GM23338 (cell line): ENCODE measurements around the gene KCNIP3. TPM values are rescaled to one million over a fixed set of nuclear protein-coding genes. Genes with fewer than 3 reads are reported as not detected.

ENCODE experiments used
- ATAC-seq: fragments of 200-7000 bp; cut with Tn5 transposase; 3 replicates; pipeline ENCODE4 v1.9.1; 2020
- DNase-seq: peaks from one replicate; pipeline ENCODE4 v3.0.0-alpha.2; 2015; ENCODE audit warnings: low spot score
- H2AFZ ChIP-seq: fragments of 200-600 bp; sonication (generic); 2 replicates; pipeline ENCODE4 v1.8.0; 2016; ENCODE audit warnings: antibody characterized with exemption, mild to moderate bottlenecking, moderate library complexity
- H3F3A ChIP-seq: fragments of 200-600 bp; sonication (generic); replicated peaks from 2 replicates; pipeline ENCODE4 v1.8.0; 2017; ENCODE audit warnings: antibody characterized with exemption, mixed run types, low read depth
- H3K27ac ChIP-seq: fragments of 200-600 bp; sonication (generic); 2 replicates; pipeline ENCODE4 v1.6.1; 2016; ENCODE audit warnings: low read depth
- H3K27me3 ChIP-seq: fragments of 200-600 bp; sonication (generic); 2 replicates; pipeline ENCODE4 v1.8.0; 2016; ENCODE audit warnings: mild to moderate bottlenecking, mixed run types, moderate library complexity; ENCODE audit not compliant: insufficient read depth
- H3K36me3 ChIP-seq: fragments of 200-600 bp; sonication (generic); 2 replicates; pipeline ENCODE4 v1.8.0; 2016; ENCODE audit warnings: mild to moderate bottlenecking; ENCODE audit not compliant: insufficient read depth
- H3K4me1 ChIP-seq: fragments of 200-600 bp; sonication (generic); 2 replicates; pipeline ENCODE4 v1.8.0; 2016; ENCODE audit warnings: mild to moderate bottlenecking, moderate library complexity; ENCODE audit not compliant: insufficient read depth
- H3K4me2 ChIP-seq: fragments of 200-600 bp; sonication (generic); 2 replicates; pipeline ENCODE4 v1.7.1; 2017; ENCODE audit warnings: mixed run types
- H3K4me3 ChIP-seq: fragments of 200-600 bp; sonication (generic); 2 replicates; pipeline ENCODE4 v1.6.1; 2016; ENCODE audit warnings: mixed run types
- H3K79me2 ChIP-seq: fragments of 200-600 bp; sonication (generic); replicated peaks from 2 replicates; pipeline ENCODE4 v1.8.0; 2017; ENCODE audit warnings: mild to moderate bottlenecking; ENCODE audit not compliant: insufficient read depth
- H3K9me2 ChIP-seq: fragments of 200-600 bp; sonication (generic); 2 replicates; pipeline ENCODE4 v1.8.0; 2017; ENCODE audit not compliant: insufficient read depth
- H4K20me1 ChIP-seq: fragments of 200-600 bp; sonication (generic); replicated peaks from 2 replicates; pipeline ENCODE4 v1.8.0; 2017; ENCODE audit warnings: mild to moderate bottlenecking; ENCODE audit not compliant: insufficient read depth
- H3K27ac Mint-ChIP-seq: 2 replicates; pipeline ENCODE4 v1.8.0; 2020; ENCODE audit warnings: inconsistent platforms, mild to moderate bottlenecking, moderate library complexity, mixed read lengths
- H3K27me3 Mint-ChIP-seq: 3 replicates; pipeline ENCODE4 v1.8.0; 2022; ENCODE audit warnings: low read depth, mild to moderate bottlenecking, moderate library complexity, mixed read lengths, inconsistent platforms; ENCODE audit not compliant: insufficient read depth, poor library complexity
- H3K36me3 Mint-ChIP-seq: 3 replicates; pipeline ENCODE4 v1.8.0; 2021; ENCODE audit warnings: low read depth, mild to moderate bottlenecking, inconsistent platforms, moderate library complexity, mixed read lengths
- H3K4me1 Mint-ChIP-seq: 3 replicates; pipeline ENCODE4 v1.8.0; 2020; ENCODE audit warnings: mild to moderate bottlenecking, inconsistent platforms, mixed read lengths
- H3K4me3 Mint-ChIP-seq: 3 replicates; pipeline ENCODE4 v1.8.0; 2021; ENCODE audit warnings: moderate library complexity, mild to moderate bottlenecking, inconsistent platforms, mixed read lengths
- H3K9me3 Mint-ChIP-seq: 3 replicates; pipeline ENCODE4 v1.8.0; 2020; ENCODE audit warnings: moderate library complexity, mild to moderate bottlenecking, inconsistent platforms, mixed read lengths
- CREB1 ChIP-seq: fragments of 250-450 bp; sonication (Bioruptor Pico); IDR thresholded peaks from 2 replicates; pipeline ENCODE4 v1.5.0; 2020; ENCODE audit warnings: low read depth, mild to moderate bottlenecking, moderate library complexity
- CTCF ChIP-seq, 2 experiments: fragments of 200-600 bp in 1 of 2; sonication (generic) in 1 of 2; conservative IDR thresholded peaks; 2 replicates each; pipeline versions ENCODE4 v1.5.1 to v1.6.1; 2016 to 2017; ENCODE audit warnings: antibody characterized with exemption in 2 of 2, low read depth in 2 of 2, mild to moderate bottlenecking in 2 of 2, moderate library complexity in 1 of 2
- ETS1 ChIP-seq: IDR thresholded peaks from 2 replicates; pipeline ENCODE4 v1.6.1; 2016; ENCODE audit warnings: antibody characterized with exemption
- EZH2 ChIP-seq: fragments of 200-600 bp; sonication (generic); IDR thresholded peaks from one replicate; pipeline ENCODE4 v1.8.0; 2017; ENCODE audit warnings: antibody characterized with exemption, mild to moderate bottlenecking, low read depth; ENCODE audit not compliant: unreplicated experiment
- EZH2phosphoT487 ChIP-seq: fragments of 200-600 bp; sonication (generic); IDR thresholded peaks from one replicate; pipeline ENCODE4 v1.8.1; 2018; ENCODE audit warnings: antibody characterized with exemption; ENCODE audit not compliant: unreplicated experiment
- JUNB ChIP-seq: IDR thresholded peaks from one replicate; pipeline ENCODE4 v1.6.1; 2016; ENCODE audit warnings: antibody characterized with exemption; ENCODE audit not compliant: unreplicated experiment
- NANOG ChIP-seq: IDR thresholded peaks from 2 replicates; pipeline ENCODE4 v1.6.1; 2016; ENCODE audit warnings: antibody characterized with exemption, borderline replicate concordance
- POLR2AphosphoS5 ChIP-seq: IDR thresholded peaks from 2 replicates; pipeline ENCODE4 v1.6.1; 2016; ENCODE audit warnings: antibody characterized with exemption, low read depth
- REST ChIP-seq: IDR thresholded peaks from one replicate; pipeline ENCODE4 v1.6.1; 2018; ENCODE audit warnings: antibody characterized with exemption; ENCODE audit not compliant: unreplicated experiment
- STAT1 ChIP-seq: IDR thresholded peaks from one replicate; pipeline ENCODE4 v1.6.1; 2016; ENCODE audit warnings: antibody characterized with exemption; ENCODE audit not compliant: unreplicated experiment
- ZNF114 ChIP-seq: fragments of 250-450 bp; sonication (Bioruptor Pico); IDR thresholded peaks from 2 replicates; pipeline ENCODE4 v1.5.0; 2020; ENCODE audit warnings: mild to moderate bottlenecking, moderate library complexity
- ZNF331 ChIP-seq: fragments of 250-450 bp; sonication (Bioruptor Pico); IDR thresholded peaks from 2 replicates; pipeline ENCODE4 v1.5.0; 2020; ENCODE audit warnings: low read depth, mild to moderate bottlenecking, moderate library complexity
- ZNF462 ChIP-seq: fragments of 250-450 bp; sonication (Bioruptor Pico); IDR thresholded peaks from 2 replicates; pipeline ENCODE4 v1.5.0; 2020; ENCODE audit warnings: mild to moderate bottlenecking, moderate library complexity
- polyA plus RNA-seq: library from polyadenylated mRNA; unstranded; fragments of >200 nt; fragmentation: Nextera tagmentation; extraction: Ambion mirVana; gene quantifications from 2 replicates; pipeline ENCODE4 v1.2.1, GENCODE V29; 2016
- total RNA-seq: library from RNA; depleted of rRNA; stranded (reverse); fragments of >200 nt; shearing (Covaris generic); gene quantifications from 2 replicates; pipeline ENCODE4 v1.2.3, GENCODE V29; 2014

KCNIP3 gene
- total and polyA plus RNA-seq, 2 experiments from 2014 or later = 0.32 to 0.83 TPM

- peaks cover 9% of the 10 kb centered on the region for H3K27me3 Mint-ChIP-seq
- H3K27ac Mint-ChIP-seq = no peak overlapping the region
- Histone ChIP-seq H3K4me2 (no peak overlapping the region), H3K9me2 (no peaks in the 10 kb centered on the region), H3K36me3 (no peaks in the 10 kb centered on the region), H2AFZ (no peak overlapping the region), H3K4me3 (no peak overlapping the region), H3K27ac (no peak overlapping the region), H3F3A (no peaks in the 10 kb centered on the region), H3K27me3 (no peaks in the 10 kb centered on the region; the same call in 1 of the 2 replicates), H4K20me1 (no peaks in the 10 kb centered on the region), H3K4me1 (no peaks in the 10 kb centered on the region; the same call in 1 of the 2 replicates), H3K79me2 (no peaks in the 10 kb centered on the region)
- TF ChIP-seq POLR2AphosphoS5 = no peak
- TF ChIP-seq JUNB = no peak
- no peak for TF ChIP-seq REST
- no peak for TF ChIP-seq CTCF (conservative IDR thresholded peaks at IDR 0.05; ENCODE audit: low read depth in 2 of 2)
- TF ChIP-seq ZNF462 (CRISPR knock-in tag) = no peak
- TF ChIP-seq ZNF114 (CRISPR knock-in tag) = no peak
- TF ChIP-seq EZH2 = no peak
- no peak for TF ChIP-seq NANOG
- no peak for TF ChIP-seq ZNF331 (CRISPR knock-in tag)
- no peak for TF ChIP-seq ETS1
- TF ChIP-seq CREB1 (CRISPR knock-in tag) = no peak
- TF ChIP-seq STAT1 = no peak
- no peak for TF ChIP-seq EZH2phosphoT487
- no peaks in the 10 kb centered on the region for H3K9me3 Mint-ChIP-seq
- DNase-seq (no peak), ATAC-seq (no peak)
- no peaks in the 10 kb centered on the region for H3K36me3 Mint-ChIP-seq
- peaks cover 16% of the 10 kb centered on the region for H3K4me1 Mint-ChIP-seq
- H3K4me3 Mint-ChIP-seq = no peak overlapping the region
These were observed 80.3 kb downstream of the KCNIP3 start for GRCh38 chr2:95377216-95378123.
